ENCODE results near the gene ZMYM5. TPM values are rescaled to one million over a fixed set of nuclear protein-coding genes. Genes with fewer than 3 reads are reported as not detected.
"Not testable (repeated sequence)": the region's sequence is repeated elsewhere in the genome, so short reads cannot be mapped to it uniquely, and the experiment has no call there.

ZMYM5 gene
- total RNA-seq, 2 experiments from 2014 or later = 14.3 to 16.9 TPM

- no peak overlapping the region for H3K4me3 Mint-ChIP-seq
- no peaks in the 10 kb centered on the region for H3K9me3 Mint-ChIP-seq (ENCODE audit: low read depth)
- H3K36me3 Mint-ChIP-seq = peaks cover 7% of the 10 kb centered on the region
- DNase-seq (no peak), ATAC-seq (no peak)
- H3K27ac Mint-ChIP-seq = no peak overlapping the region
- CTCF ChIA-PET = interaction anchor here (1.5 kb wide), 1 partner anchor 11 kb away, joined by 4 read pairs; no protein-coding TSS in a partner anchor
- no peaks in the 10 kb centered on the region for H3K27me3 Mint-ChIP-seq
- H3K4me1 Mint-ChIP-seq = no peaks in the 10 kb centered on the region
Observed at GRCh38 chr13:19810996-19811881, 52.2 kb downstream of the ZMYM5 start.

- ATAC-seq = no peak
- H3K4me1 Mint-ChIP-seq = no peaks in the 10 kb centered on the region
- H3K4me3 Mint-ChIP-seq = no peak overlapping the region
- H3K9me3 Mint-ChIP-seq (ENCODE audit: low read depth) = no peaks in the 10 kb centered on the region
- no peak for DNase-seq
- no peak overlapping the region for H3K27ac Mint-ChIP-seq
- CTCF ChIA-PET = interaction anchor here (1.5 kb wide), 1 partner anchor 8 kb away, joined by 3 read pairs; no protein-coding TSS in a partner anchor
- no peaks in the 10 kb centered on the region for H3K27me3 Mint-ChIP-seq
- peaks cover 9% of the 10 kb centered on the region for H3K36me3 Mint-ChIP-seq
Observed at GRCh38 chr13:19810151-19810550, 53.3 kb downstream of the ZMYM5 start.

GRCh38 chr13:19805765-19806164, 57.7 kb downstream of the ZMYM5 start:
- Mint-ChIP-seq H3K9me3 (ENCODE audit: low read depth) (no peaks in the 10 kb centered on the region), H3K4me1 (no peaks in the 10 kb centered on the region), H3K4me3 (no peak overlapping the region), H3K27me3 (no peaks in the 10 kb centered on the region), H3K27ac (no peak overlapping the region), H3K36me3 (peaks cover 2% of the 10 kb centered on the region)
- CTCF ChIA-PET = no interaction called here
- DNase-seq (no peak), ATAC-seq (no peak)

- Mint-ChIP-seq H3K36me3 (peaks cover 2% of the 10 kb centered on the region), H3K27ac (no peak overlapping the region), H3K9me3 (ENCODE audit: low read depth) (no peaks in the 10 kb centered on the region), H3K4me1 (peaks cover 8% of the 10 kb centered on the region), H3K27me3 (no peaks in the 10 kb centered on the region), H3K4me3 (no peak overlapping the region)
- CTCF ChIA-PET = no interaction called here
- DNase-seq (no peak), ATAC-seq (no peak)
Observed at GRCh38 chr13:19795956-19796355, 67.5 kb downstream of the ZMYM5 start.

- Mint-ChIP-seq H3K9me3 (ENCODE audit: low read depth) (no peaks in the 10 kb centered on the region), H3K27me3 (no peaks in the 10 kb centered on the region), H3K27ac (no peak overlapping the region), H3K4me3 (no peak overlapping the region), H3K36me3 (peaks cover 2% of the 10 kb centered on the region), H3K4me1 (peaks cover 8% of the 10 kb centered on the region)
- CTCF ChIA-PET = interaction anchor here (0.7 to 1.4 kb wide), 2 partner anchors 11 to 308 kb away, joined by 3 read pairs; partner anchors contain the start of gene PSPC1
- DNase-seq (no peak), ATAC-seq (no peak)
Observed at GRCh38 chr13:19794631-19795030, 68.8 kb downstream of the ZMYM5 start.

GRCh38 chr13:19791953-19792537, 71.4 kb downstream of the ZMYM5 start:
- CTCF ChIA-PET = interaction anchor here (0.7 to 1.1 kb wide), 2 partner anchors 9 to 65 kb away, joined by 3 read pairs; partner anchors contain the start of gene PSPC1
- ATAC-seq (no peak), DNase-seq (no peak)
- Mint-ChIP-seq H3K4me1 (peaks cover 8% of the 10 kb centered on the region), H3K27me3 (no peaks in the 10 kb centered on the region), H3K4me3 (no peak overlapping the region), H3K9me3 (ENCODE audit: low read depth) (no peaks in the 10 kb centered on the region), H3K27ac (no peak overlapping the region), H3K36me3 (peaks cover 2% of the 10 kb centered on the region)

- Mint-ChIP-seq H3K4me3 (peak within 1 kb of the TSS; percentile 97), H3K36me3 (peaks cover 14% of the 10 kb centered on the region), H3K27ac (peak within 1 kb of the TSS; percentile 100)
- H3K9me3 Mint-ChIP-seq (ENCODE audit: low read depth); H3K4me1 Mint-ChIP-seq; H3K27me3 Mint-ChIP-seq: not testable (repeated sequence)
- ATAC-seq (peak; percentile 95), DNase-seq (peak; percentile 97)
- CTCF ChIA-PET = interaction anchor here (0.9 to 1.9 kb wide), 8 partner anchors 9 to 177 kb away, joined by 3 to 11 read pairs (median 4); partner anchors contain the start of gene ZMYM5
Observed at GRCh38 chr13:19782727-19783682, 80.4 kb downstream of the ZMYM5 start, which contains the start of gene PSPC1. PSPC1 (minus strand) TSS chr13:19782945; CDS start chr13:19782757, 188 bp downstream.

GRCh38 chr13:19782049-19782726, 81.3 kb downstream of the ZMYM5 start:
- Mint-ChIP-seq H3K27me3 (no peaks in the 10 kb centered on the region), H3K4me1 (peaks cover 10% of the 10 kb centered on the region), H3K9me3 (ENCODE audit: low read depth) (no peaks in the 10 kb centered on the region), H3K36me3 (peaks cover 16% of the 10 kb centered on the region), H3K4me3 (peak overlapping the region; percentile 97), H3K27ac (peak overlapping the region; percentile 100)
- DNase-seq = peak; percentile 74
- ATAC-seq = peak; percentile 53
- CTCF ChIA-PET = interaction anchor here (0.9 to 1.9 kb wide), 6 partner anchors 10 to 175 kb away, joined by 3 to 5 read pairs (median 4); no protein-coding TSS in a partner anchor

GRCh38 chr13:19781526-19781925, 81.9 kb downstream of the ZMYM5 start:
- Mint-ChIP-seq H3K36me3 (peaks cover 16% of the 10 kb centered on the region), H3K27me3 (no peaks in the 10 kb centered on the region), H3K9me3 (ENCODE audit: low read depth) (no peaks in the 10 kb centered on the region), H3K4me1 (peaks cover 10% of the 10 kb centered on the region), H3K27ac (peak overlapping the region; percentile 100), H3K4me3 (peak overlapping the region; percentile 97)
- CTCF ChIA-PET = interaction anchor here (0.6 to 1.2 kb wide), 3 partner anchors 33 to 161 kb away, joined by 3 read pairs; no protein-coding TSS in a partner anchor
- peak; percentile 46 for DNase-seq
- ATAC-seq = no peak

- Mint-ChIP-seq H3K4me1 (peaks cover 14% of the 10 kb centered on the region), H3K4me3 (peak overlapping the region; percentile 97), H3K27ac (peak overlapping the region; percentile 100), H3K36me3 (peaks cover 19% of the 10 kb centered on the region)
- peak; percentile 58 for DNase-seq
- CTCF ChIA-PET = interaction anchor here (0.6 to 1.1 kb wide), 3 partner anchors 66 to 161 kb away, joined by 3 read pairs; no protein-coding TSS in a partner anchor
- H3K9me3 Mint-ChIP-seq (ENCODE audit: low read depth); ATAC-seq; H3K27me3 Mint-ChIP-seq: not testable (repeated sequence)
Observed at GRCh38 chr13:19780753-19781418, 82.6 kb downstream of the ZMYM5 start.

Measured in activated CD8-positive, alpha-beta memory T cell treated with anti-CD3 and anti-CD28 coated beads, Interleukin-2, amount 10 ng/mL, durations not matched to agents 7 days and 5 days (primary cell).